WTC11 (cell line): ENCODE data around the gene HMCES. TPM values are rescaled to one million over a fixed set of nuclear protein-coding genes. Genes with fewer than 3 reads are reported as not detected.

Experiments
- AR ChIP-seq: fragments of 250-450 bp; sonication (Bioruptor Pico); IDR thresholded peaks from 2 replicates; pipeline ENCODE4 v1.9.0; 2021; ENCODE audit warnings: mild to moderate bottlenecking
- ARID4B ChIP-seq: sonication (generic); formaldehyde crosslinking; IDR thresholded peaks from 2 replicates; pipeline ENCODE4 v1.8.0; 2023; ENCODE audit warnings: missing genetic modification reagents, mild to moderate bottlenecking, borderline replicate concordance
- E2F4 ChIP-seq: sonication (generic); formaldehyde crosslinking; IDR thresholded peaks from 2 replicates; pipeline ENCODE4 v1.8.1; 2022; ENCODE audit warnings: low read depth, mild to moderate bottlenecking, moderate library complexity, missing genetic modification reagents, borderline replicate concordance
- ERG ChIP-seq: fragments of 250-450 bp; sonication (Bioruptor Pico); IDR thresholded peaks from 2 replicates; pipeline ENCODE4 v1.8.0; 2021; ENCODE audit warnings: mild to moderate bottlenecking
- ESRRA ChIP-seq: sonication (generic); formaldehyde crosslinking; IDR thresholded peaks from 2 replicates; pipeline ENCODE4 v1.8.1; 2022; ENCODE audit warnings: mild to moderate bottlenecking, missing genetic modification reagents, borderline replicate concordance
- ETV6 ChIP-seq: sonication (generic); formaldehyde crosslinking; IDR thresholded peaks from 2 replicates; pipeline ENCODE4 v1.8.1; 2022; ENCODE audit warnings: mild to moderate bottlenecking, missing genetic modification reagents
- FOXK1 ChIP-seq: sonication (generic); formaldehyde crosslinking; IDR thresholded peaks from 2 replicates; pipeline ENCODE4 v1.8.0; 2022; ENCODE audit warnings: mild to moderate bottlenecking, moderate library complexity, missing genetic modification reagents
- GABPB1 ChIP-seq: sonication (generic); formaldehyde crosslinking; IDR thresholded peaks from 2 replicates; pipeline ENCODE4 v1.8.1; 2023; ENCODE audit warnings: mild to moderate bottlenecking, missing genetic modification reagents
- GTF2I ChIP-seq: fragments of 250-450 bp; sonication (Bioruptor Pico); conservative IDR thresholded peaks from 2 replicates; pipeline ENCODE4 v1.4.0; 2021; ENCODE audit warnings: mild to moderate bottlenecking
- IRF2 ChIP-seq: sonication (generic); formaldehyde crosslinking; IDR thresholded peaks from 2 replicates; pipeline ENCODE4 v1.8.0; 2022; ENCODE audit warnings: low read depth, missing genetic modification reagents, borderline replicate concordance
- KAT7 ChIP-seq: sonication (generic); formaldehyde crosslinking; IDR thresholded peaks from 2 replicates; pipeline ENCODE4 v1.8.1; 2023; ENCODE audit warnings: missing genetic modification reagents, mild to moderate bottlenecking, borderline replicate concordance
- MYBL2 ChIP-seq: sonication (generic); formaldehyde crosslinking; IDR thresholded peaks from 2 replicates; pipeline ENCODE4 v1.8.1; 2023; ENCODE audit warnings: mild to moderate bottlenecking, moderate library complexity, missing genetic modification reagents
- NFATC4 ChIP-seq: fragments of 250-450 bp; sonication (Bioruptor Pico); IDR thresholded peaks from 2 replicates; pipeline ENCODE4 v1.9.0; 2021; ENCODE audit warnings: mild to moderate bottlenecking
- RELA ChIP-seq: sonication (generic); formaldehyde crosslinking; IDR thresholded peaks from 2 replicates; pipeline ENCODE4 v1.8.1; 2022; ENCODE audit warnings: missing genetic modification reagents, mild to moderate bottlenecking, borderline replicate concordance
- SP1 ChIP-seq: sonication (generic); formaldehyde crosslinking; conservative IDR thresholded peaks from 2 replicates; pipeline ENCODE4 v1.8.1; 2022; ENCODE audit warnings: missing genetic modification reagents
- TEAD4 ChIP-seq: sonication (generic); formaldehyde crosslinking; IDR thresholded peaks from 2 replicates; pipeline ENCODE4 v1.8.0; 2022; ENCODE audit warnings: mild to moderate bottlenecking, missing genetic modification reagents
- ZNF232 ChIP-seq: sonication (generic); formaldehyde crosslinking; IDR thresholded peaks from 2 replicates; pipeline ENCODE4 v1.8.0; 2022; ENCODE audit warnings: mild to moderate bottlenecking, missing genetic modification reagents
- ZNF281 ChIP-seq: sonication (generic); formaldehyde crosslinking; IDR thresholded peaks from 2 replicates; pipeline ENCODE4 v1.8.0; 2023; ENCODE audit warnings: mild to moderate bottlenecking, missing genetic modification reagents
- ZNF512 ChIP-seq: sonication (generic); formaldehyde crosslinking; IDR thresholded peaks from 2 replicates; pipeline ENCODE4 v1.8.1; 2022; ENCODE audit warnings: missing genetic modification reagents, borderline replicate concordance
- total RNA-seq: library from RNA; stranded (reverse); gene quantifications from 3 replicates; pipeline ENCODE4 v1.2.3, GENCODE V29; 2021

Gene HMCES
- total RNA-seq, 1 experiment from 2014 or later: 47.7 TPM

- TF ChIP-seq GTF2I (no peak), ZNF512 (CRISPR knock-in tag) (no peak), E2F4 (CRISPR knock-in tag) (no peak), MYBL2 (CRISPR knock-in tag) (peak; percentile 36; the same call in 1 of the 2 replicates), ZNF281 (CRISPR knock-in tag) (no peak), TEAD4 (CRISPR knock-in tag) (no peak), IRF2 (CRISPR knock-in tag) (no peak), SP1 (CRISPR knock-in tag) (peak; percentile 74), NFATC4 (no peak), FOXK1 (no peak; the same call in 1 of the 2 replicates), AR (CRISPR knock-in tag) (no peak), ARID4B (no peak), ZNF232 (CRISPR knock-in tag) (no peak), RELA (CRISPR knock-in tag) (no peak), KAT7 (CRISPR knock-in tag) (no peak), ETV6 (CRISPR knock-in tag) (peak; percentile 59; the same call in 1 of the 2 replicates), ESRRA (no peak), GABPB1 (CRISPR knock-in tag) (0 out of 2 replicates have a peak, but pooled peaks have one; percentile 23), ERG (CRISPR knock-in tag) (no peak)
These were observed at the start of gene HMCES (continued) for GRCh38 chr3:129278439-129278965.
